Bronchial smooth muscle cell (primary cell): ENCODE results near the gene LMAN2. TPM values are rescaled to one million over a fixed set of nuclear protein-coding genes. Genes with fewer than 3 reads are reported as not detected.

ENCODE experiments used
- total RNA-seq: library from RNA; depleted of rRNA; stranded (reverse); fragments of >200 nt; gene quantifications from 2 replicates; pipeline ENCODE4 v1.2.1, GENCODE V29; 2014

The LMAN2 gene
- total RNA-seq, result 482 and 604 TPM in 2 replicates

GRCh38 chr5:177351392-177352329 lies at the start of gene LMAN2:
LMAN2 (minus strand) TSS chr5:177351668; CDS start chr5:177351647, 21 bp downstream.

GRCh38 chr5:177399997-177400868 lies 48.8 kb upstream of the LMAN2 start, which contains the start of gene PFN3:
PFN3 (minus strand) TSS chr5:177400661; CDS start chr5:177400576, 85 bp downstream.

GRCh38 chr5:177384134-177384533 lies 32.7 kb upstream of the LMAN2 start, which contains the start of gene SLC34A1:
SLC34A1 (plus strand) TSS chr5:177384434; CDS start chr5:177385742, 1,308 bp downstream.

GRCh38 chr5:177357459-177358351 lies 6.2 kb upstream of the LMAN2 start, which contains the start of gene RGS14:
RGS14 (plus strand) TSS chr5:177357924; CDS start chr5:177358025, 101 bp downstream.

GRCh38 chr5:177311723-177312648 lies 39.5 kb downstream of the LMAN2 start, which contains the start of gene MXD3:
MXD3 (minus strand) TSS chr5:177311898; CDS start chr5:177311830, 68 bp downstream.

GRCh38 chr5:177303121-177303924 lies 48.1 kb downstream of the LMAN2 start, which contains the start of the genes PRELID1 and RAB24:
PRELID1 (plus strand) TSS chr5:177303799; CDS start chr5:177303986, 187 bp downstream.
RAB24 (minus strand) TSS chr5:177303719; CDS start chr5:177303288, 431 bp downstream.

Other genes with a start within 250 kb of the LMAN2 start
- gene NSD1, start 217.9 kb downstream of the LMAN2 start, total RNA-seq, result 22.6 and 28.2 TPM in 2 replicates
- 30.1 and 33.1 TPM in 2 replicates for gene RAB24, start 47.9 kb downstream of the LMAN2 start, total RNA-seq
- gene PRELID1, start 47.9 kb downstream of the LMAN2 start, total RNA-seq, result 50.7 and 79.8 TPM in 2 replicates
- gene MXD3, start 39.8 kb downstream of the LMAN2 start, total RNA-seq, result 0.94 and 3.2 TPM in 2 replicates
- gene RGS14, start 6.3 kb upstream of the LMAN2 start, total RNA-seq, result 3.4 and 6.3 TPM in 2 replicates
- under 0.01 TPM in 1 of 2 replicates, not detected in the other for gene SLC34A1, start 32.8 kb upstream of the LMAN2 start, total RNA-seq
- not detected in 2 replicates for gene PFN3, start 49.0 kb upstream of the LMAN2 start, total RNA-seq
- 0.34 and 0.63 TPM in 2 replicates for gene F12, start 57.9 kb upstream of the LMAN2 start, total RNA-seq
- gene GRK6, start 75.0 kb upstream of the LMAN2 start, total RNA-seq, result 13.6 and 15.5 TPM in 2 replicates
- gene PRR7, start 95.1 kb upstream of the LMAN2 start, total RNA-seq, result 1.4 and 1.6 TPM in 2 replicates
- 156 and 251 TPM in 2 replicates for gene DBN1, start 122.0 kb upstream of the LMAN2 start, total RNA-seq
- 45.0 and 63.5 TPM in 2 replicates for gene PDLIM7, start 145.9 kb upstream of the LMAN2 start, total RNA-seq
- 1.1 TPM in 2 replicates for gene DOK3, start 158.2 kb upstream of the LMAN2 start, total RNA-seq
- gene DDX41, start 165.3 kb upstream of the LMAN2 start, total RNA-seq, result 99.5 and 158 TPM in 2 replicates
- gene FAM193B, start 202.9 kb upstream of the LMAN2 start, total RNA-seq, result 18.0 and 18.6 TPM in 2 replicates
- gene TMED9, start 240.5 kb upstream of the LMAN2 start, total RNA-seq, result 106 and 152 TPM in 2 replicates
- gene B4GALT7, start 248.5 kb upstream of the LMAN2 start, total RNA-seq, result 25.2 and 30.6 TPM in 2 replicates